HCT116 (cell line): ENCODE data around the gene IGSF9B. TPM values are rescaled to one million over a fixed set of nuclear protein-coding genes. Genes with fewer than 3 reads are reported as not detected.

ENCODE experiments used
- ATAC-seq: fragments of 200-7000 bp; cut with Tn5 transposase; 2 replicates; pipeline ENCODE4 v1.9.1; 2020; ENCODE audit warnings: mild to moderate bottlenecking, moderate library complexity
- BruUV-seq: library from RNA; stranded (reverse); fragments of 400-500 nt; replicated peaks from 2 replicates; lab custom pipeline; 2021; lab: Mats Ljungman, UMichigan
- CTCF ChIA-PET: fragments of 300-600 bp; sonication (Branson Sonifier 250); formaldehyde crosslinking; loops from one replicate; lab custom pipeline; 2021; ENCODE audit warnings: antibody characterized with exemption; lab: Charles Lee
- POLR2A ChIA-PET: fragments of 300-600, 350-600 bp; sonication (Branson Sonifier 250); formaldehyde crosslinking; loops from one replicate; lab custom pipeline; 2021; ENCODE audit warnings: antibody characterized with exemption; lab: Charles Lee
- RAD21 ChIA-PET, 2 experiments: fragments of 300-600 bp; sonication (Branson Sonifier 250); formaldehyde crosslinking; loops; one replicate each; lab custom pipeline; 2023; ENCODE audit warnings: low total read pairs in 2 of 2; ENCODE audit not compliant: uncharacterized antibody in 2 of 2, unreplicated experiment in 2 of 2, low non-redundant PET in 1 of 2; lab: Charles Lee
- DNase-seq: peaks from one replicate; pipeline ENCODE4 v3.0.0-alpha.2; 2010; ENCODE audit warnings: low read depth, low spot score
- H2AFZ ChIP-seq: fragments of 200-600 bp; shearing (Covaris generic), sonication (generic); 2 replicates; pipeline ENCODE4 v1.6.1; 2017; ENCODE audit warnings: low read depth, mixed run types, mixed read lengths, antibody characterized with exemption, low read length; ENCODE audit not compliant: poor library complexity, severe bottlenecking
- H3K27ac ChIP-seq: 2 replicates; pipeline ENCODE4 v1.5.1; 2012; ENCODE audit warnings: low read depth, low read length
- H3K27me3 ChIP-seq: fragments of 200-600 bp; sonication (generic); 2 replicates; pipeline ENCODE4 v1.6.1; 2016; ENCODE audit warnings: mixed run types, low read length, mixed read lengths; ENCODE audit not compliant: insufficient read depth
- H3K36me3 ChIP-seq, 2 experiments: fragments of 200-500 bp in 1 of 2; fragments of 200-600 bp in 1 of 2; sonication (Bioruptor generic) in 1 of 2; sonication (generic) in 1 of 2; 2 replicates each; pipeline versions ENCODE4 v1.5.1 to v1.6.1; 2014 to 2016; ENCODE audit warnings: low read length in 2 of 2, inconsistent platforms in 1 of 2, mixed read lengths in 1 of 2, mixed run types in 1 of 2; ENCODE audit not compliant: insufficient read depth in 2 of 2, control insufficient read depth in 1 of 2
- H3K4me1 ChIP-seq, 2 experiments: fragments of 200-600 bp in 1 of 2; sonication (generic) in 1 of 2; 2 replicates each; pipeline versions ENCODE4 v1.5.1 to v1.6.1; 2012 to 2017; ENCODE audit warnings: low read length in 2 of 2, inconsistent platforms in 1 of 2, mild to moderate bottlenecking in 1 of 2, mixed read lengths in 1 of 2, mixed run types in 1 of 2, moderate library complexity in 1 of 2; ENCODE audit not compliant: insufficient read depth in 2 of 2, control insufficient read depth in 1 of 2
- H3K4me2 ChIP-seq: fragments of 200-600 bp; sonication (generic); 2 replicates; pipeline ENCODE4 v1.6.1; 2017; ENCODE audit warnings: mixed run types, low read length, mixed read lengths
- H3K4me3 ChIP-seq, 2 experiments: fragments of 200-600 bp in 1 of 2; sonication (generic) in 1 of 2; replicated peaks in 1 of 2; 2 replicates each; pipeline ENCODE4 v1.5.1; 2011 to 2016; ENCODE audit warnings: low read length in 2 of 2, control low read depth in 1 of 2, low read depth in 1 of 2, mild to moderate bottlenecking in 1 of 2, mixed read lengths in 1 of 2, mixed run types in 1 of 2
- H3K79me2 ChIP-seq: fragments of 200-600 bp; sonication (generic); 2 replicates; pipeline ENCODE4 v1.6.1; 2017; ENCODE audit warnings: mild to moderate bottlenecking, mixed run types, low read length, moderate library complexity, mixed read lengths; ENCODE audit not compliant: insufficient read depth
- H3K9ac ChIP-seq: fragments of 200-600 bp; sonication (generic); 2 replicates; pipeline ENCODE4 v1.6.1; 2016; ENCODE audit warnings: low read length, mixed read lengths
- H3K9me2 ChIP-seq: fragments of 200-600 bp; sonication (generic), shearing (Covaris generic); 2 replicates; pipeline ENCODE4 v1.6.1; 2017; ENCODE audit warnings: mixed run types, mild to moderate bottlenecking, moderate library complexity; ENCODE audit not compliant: insufficient read depth
- H3K9me3 ChIP-seq, 2 experiments: fragments of 200-500 bp in 1 of 2; fragments of 200-600 bp in 1 of 2; sonication (Bioruptor generic) in 1 of 2; sonication (generic) in 1 of 2; 2 replicates each; pipeline ENCODE4 v1.6.1; 2014 to 2017; ENCODE audit warnings: low read length in 2 of 2, mixed read lengths in 2 of 2, inconsistent platforms in 1 of 2, low read depth in 1 of 2, mild to moderate bottlenecking in 1 of 2, mixed run types in 1 of 2, moderate library complexity in 1 of 2; ENCODE audit not compliant: control insufficient read depth in 1 of 2, insufficient read depth in 1 of 2
- H4K20me1 ChIP-seq: fragments of 200-600 bp; sonication (generic), shearing (Covaris generic); 2 replicates; pipeline ENCODE4 v1.6.1; 2017; ENCODE audit warnings: mixed run types, mild to moderate bottlenecking, moderate library complexity; ENCODE audit not compliant: insufficient read depth
- ATF3 ChIP-seq: IDR thresholded peaks from 2 replicates; pipeline ENCODE4 v1.6.1; 2012
- CTCF ChIP-seq, 3 experiments: fragments of 200-600 bp in 1 of 3; sonication (generic) in 1 of 3; IDR thresholded peaks in 2 of 3; conservative IDR thresholded peaks in 1 of 3; 2 replicates each; pipeline ENCODE4 v1.5.1; 2012 to 2017; ENCODE audit warnings: low read depth in 2 of 3, low read length in 2 of 3, antibody characterized with exemption in 1 of 3, borderline replicate concordance in 1 of 3, control low read depth in 1 of 3, mild to moderate bottlenecking in 1 of 3, mixed read lengths in 1 of 3, mixed run types in 1 of 3, moderate library complexity in 1 of 3; ENCODE audit not compliant: insufficient read depth in 1 of 3
- EGR1 ChIP-seq: IDR thresholded peaks from 2 replicates; pipeline ENCODE4 v1.6.1; 2012; ENCODE audit warnings: low read depth
- JUND ChIP-seq: IDR thresholded peaks from 2 replicates; pipeline ENCODE4 v1.6.1; 2012
- RAD21 ChIP-seq: IDR thresholded peaks from 2 replicates; pipeline ENCODE4 v1.6.1; 2012; ENCODE audit warnings: low read depth, mild to moderate bottlenecking
- REST ChIP-seq: IDR thresholded peaks from 2 replicates; pipeline ENCODE4 v1.6.1; 2012; ENCODE audit warnings: low read depth
- SP1 ChIP-seq: IDR thresholded peaks from 2 replicates; pipeline ENCODE4 v1.6.1; 2012; ENCODE audit warnings: low read depth
- SRF ChIP-seq: IDR thresholded peaks from 2 replicates; pipeline ENCODE4 v1.6.1; 2012; ENCODE audit warnings: low read depth
- TCF7L2 ChIP-seq: IDR thresholded peaks from 2 replicates; pipeline ENCODE4 v1.7.0; 2011; ENCODE audit warnings: borderline replicate concordance, inconsistent platforms; ENCODE audit not compliant: insufficient read depth, insufficient read length; ENCODE audit errors: extremely low read depth
- YY1 ChIP-seq: IDR thresholded peaks from 2 replicates; pipeline ENCODE4 v1.6.1; 2011; ENCODE audit warnings: low read length, low read depth, moderate library complexity, mild to moderate bottlenecking; ENCODE audit not compliant: insufficient replicate concordance; ENCODE audit errors: extremely low read depth
- ZBTB33 ChIP-seq: IDR thresholded peaks from 2 replicates; pipeline ENCODE4 v1.6.1; 2011; ENCODE audit warnings: mild to moderate bottlenecking, low read length, moderate library complexity; ENCODE audit not compliant: insufficient replicate concordance; ENCODE audit errors: extremely low read depth
- intact Hi-C: fragments of 100-400 bp; cut with micrococcal nuclease; formaldehyde crosslinking; loops from 2 replicates; pipeline ENCODE4 v1.10.0; 2022
- total RNA-seq: library from RNA; stranded (reverse); gene quantifications from one replicate; pipeline ENCODE4 v1.2.1, GENCODE V29; 2021; ENCODE audit not compliant: unreplicated experiment

Gene IGSF9B
- total RNA-seq, 1 experiment from 2014 or later: 12.4 TPM

GRCh38 chr11:133860151-133860550, 96.6 kb downstream of the IGSF9B start:
- H3K9me2 ChIP-seq: no peaks in the 10 kb centered on the region
- H3K4me1 ChIP-seq: no peaks in the 10 kb centered on the region
- no peak overlapping the region for H2AFZ ChIP-seq
- no peak overlapping the region for H3K4me3 ChIP-seq
- H3K4me2 ChIP-seq: no peak overlapping the region
- no peaks in the 10 kb centered on the region for H3K9me3 ChIP-seq
- no peak overlapping the region for H3K9ac ChIP-seq
- H3K27ac ChIP-seq: no peak overlapping the region
- BruUV-seq: no TSS peak
- RAD21 ChIA-PET: no interaction called here
- no peaks in the 10 kb centered on the region for H4K20me1 ChIP-seq
- intact Hi-C loops: no loop called here
- H3K27me3 ChIP-seq: peaks cover 13% of the 10 kb centered on the region
- no peaks in the 10 kb centered on the region for H3K79me2 ChIP-seq
- H3K36me3 ChIP-seq: no peaks in the 10 kb centered on the region; a peak in 1 of 4 replicates
- DNase-seq: no peak
- CTCF ChIA-PET: no interaction called here
- POLR2A ChIA-PET: no interaction called here
- ATAC-seq: no peak
- TF ChIP-seq REST (no peak), EGR1 (no peak), TCF7L2 (no peak), RAD21 (no peak), YY1 (no peak), SRF (no peak), ZBTB33 (no peak), JUND (no peak), ATF3 (no peak), SP1 (no peak), CTCF (IDR thresholded peaks at IDR 0.05 in 2 of 3, conservative IDR thresholded peaks at IDR 0.05 in 1 of 3; ENCODE audit: borderline replicate concordance in 1 of 3, insufficient read depth in 1 of 3, low read depth in 2 of 3, low read length in 2 of 3) (no peak)
